Smooth muscle cell (in vitro differentiated cells): ENCODE results near the gene TES. TPM values are rescaled to one million over a fixed set of nuclear protein-coding genes. Genes with fewer than 3 reads are reported as not detected.

Source experiments
- DNase-seq: peaks from one replicate; lab custom pipeline; 2025; ENCODE audit not compliant: unreplicated experiment; lab: John Stamatoyannopoulos, UW
- H2AFZ ChIP-seq: fragments of 200-600 bp; sonication (generic); 2 replicates; pipeline ENCODE4 v1.6.0; 2016; ENCODE audit warnings: antibody characterized with exemption, low read depth, mild to moderate bottlenecking
- H3F3A ChIP-seq: fragments of 200-600 bp; sonication (generic); 2 replicates; pipeline ENCODE4 v1.6.0; 2017; ENCODE audit warnings: antibody characterized with exemption, low read depth
- H3K27ac ChIP-seq: fragments of 200-600 bp; sonication (generic); 2 replicates; pipeline ENCODE4 v1.5.1; 2016; ENCODE audit warnings: low read depth, mild to moderate bottlenecking
- H3K27me3 ChIP-seq: fragments of 200-600 bp; sonication (generic); 2 replicates; pipeline ENCODE4 v1.6.1; 2016; ENCODE audit warnings: low read depth, mild to moderate bottlenecking
- H3K36me3 ChIP-seq: fragments of 200-600 bp; sonication (generic); 2 replicates; pipeline ENCODE4 v1.5.1; 2016; ENCODE audit warnings: low read depth
- H3K4me1 ChIP-seq: fragments of 200-600 bp; sonication (generic); 2 replicates; pipeline ENCODE4 v1.5.1; 2016; ENCODE audit warnings: low read depth
- H3K4me2 ChIP-seq: fragments of 200-600 bp; sonication (generic); 2 replicates; pipeline ENCODE4 v1.6.0; 2016; ENCODE audit warnings: mild to moderate bottlenecking
- H3K4me3 ChIP-seq: fragments of 200-600 bp; sonication (generic); 2 replicates; pipeline ENCODE4 v1.5.1; 2016; ENCODE audit warnings: mild to moderate bottlenecking
- H3K79me2 ChIP-seq: fragments of 200-600 bp; sonication (generic); 2 replicates; pipeline ENCODE4 v1.6.0; 2016; ENCODE audit warnings: low read depth, mild to moderate bottlenecking
- H3K9ac ChIP-seq: fragments of 200-600 bp; sonication (generic); 2 replicates; pipeline ENCODE4 v1.6.0; 2016; ENCODE audit warnings: low read depth
- H3K9me3 ChIP-seq: fragments of 200-600 bp; sonication (generic); replicated peaks from 2 replicates; pipeline ENCODE4 v1.5.1; 2016; ENCODE audit warnings: low read depth
- H4K20me1 ChIP-seq: fragments of 200-600 bp; sonication (generic); 2 replicates; pipeline ENCODE4 v1.6.0; 2016; ENCODE audit warnings: low read depth
- WGBS: methylation state at CpG from one replicate; pipeline ENCODE4 v1.1.7; 2016; ENCODE audit warnings: low lambda C conversion rate; 5-methylcytosine and 5-hydroxymethylcytosine counted together
- polyA plus RNA-seq: library from polyadenylated mRNA; unstranded; fragments of >200 nt; fragmentation: Nextera tagmentation; extraction: Ambion mirVana; gene quantifications from 2 replicates; pipeline ENCODE4 v1.2.1, GENCODE V29; 2016
- total RNA-seq: library from RNA; depleted of rRNA; stranded (reverse); fragments of >200 nt; gene quantifications from 2 replicates; pipeline ENCODE4 v1.2.3, GENCODE V29; 2014
- TF ChIP-seq, protein P1 (sequence below): fragments of 200-600 bp; sonication (generic); IDR thresholded peaks from 2 replicates; pipeline ENCODE4 v1.5.1; 2017; ENCODE audit warnings: borderline replicate concordance, mild to moderate bottlenecking, antibody characterized with exemption; ENCODE audit not compliant: insufficient read depth, poor library complexity, severe bottlenecking

The TES gene
- total and polyA plus RNA-seq, 2 experiments from 2014 or later = 74.6 to 149 TPM

DNA sequence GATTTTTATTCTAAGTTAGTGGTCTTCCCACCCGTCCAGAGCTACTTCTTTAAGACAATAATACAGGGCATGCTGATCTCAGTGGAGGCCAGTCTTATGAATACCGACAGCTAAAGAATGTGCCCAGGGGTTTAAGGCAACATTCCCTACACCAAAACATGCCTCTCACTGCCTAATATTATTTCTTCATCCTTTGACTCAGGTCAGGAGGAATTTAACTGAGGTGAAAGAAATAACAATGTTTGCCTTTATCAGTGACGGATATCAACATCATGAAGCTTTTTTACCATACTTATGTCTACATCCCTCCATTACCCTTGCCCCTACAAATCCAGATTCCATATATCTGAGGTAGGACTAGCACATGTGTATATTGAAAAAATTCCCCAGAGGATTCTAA is 33.3 kb upstream of the TES start:
- H3K9ac ChIP-seq = no peak overlapping the region
- no peaks in the 10 kb centered on the region for H4K20me1 ChIP-seq
- no peaks in the 10 kb centered on the region for H3K36me3 ChIP-seq
- H3K4me1 ChIP-seq = peaks cover 13% of the 10 kb centered on the region
- H3K27me3 ChIP-seq = no peaks in the 10 kb centered on the region
- no peaks in the 10 kb centered on the region for H3F3A ChIP-seq
- no peak overlapping the region for H3K4me3 ChIP-seq
- peak overlapping the region; percentile 24 for H3K27ac ChIP-seq
- peak overlapping the region; percentile 41 for H3K4me2 ChIP-seq
- no peak for DNase-seq
- TF ChIP-seq, protein P1, sequence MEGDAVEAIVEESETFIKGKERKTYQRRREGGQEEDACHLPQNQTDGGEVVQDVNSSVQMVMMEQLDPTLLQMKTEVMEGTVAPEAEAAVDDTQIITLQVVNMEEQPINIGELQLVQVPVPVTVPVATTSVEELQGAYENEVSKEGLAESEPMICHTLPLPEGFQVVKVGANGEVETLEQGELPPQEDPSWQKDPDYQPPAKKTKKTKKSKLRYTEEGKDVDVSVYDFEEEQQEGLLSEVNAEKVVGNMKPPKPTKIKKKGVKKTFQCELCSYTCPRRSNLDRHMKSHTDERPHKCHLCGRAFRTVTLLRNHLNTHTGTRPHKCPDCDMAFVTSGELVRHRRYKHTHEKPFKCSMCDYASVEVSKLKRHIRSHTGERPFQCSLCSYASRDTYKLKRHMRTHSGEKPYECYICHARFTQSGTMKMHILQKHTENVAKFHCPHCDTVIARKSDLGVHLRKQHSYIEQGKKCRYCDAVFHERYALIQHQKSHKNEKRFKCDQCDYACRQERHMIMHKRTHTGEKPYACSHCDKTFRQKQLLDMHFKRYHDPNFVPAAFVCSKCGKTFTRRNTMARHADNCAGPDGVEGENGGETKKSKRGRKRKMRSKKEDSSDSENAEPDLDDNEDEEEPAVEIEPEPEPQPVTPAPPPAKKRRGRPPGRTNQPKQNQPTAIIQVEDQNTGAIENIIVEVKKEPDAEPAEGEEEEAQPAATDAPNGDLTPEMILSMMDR = no peak
- no peaks in the 10 kb centered on the region for H3K9me3 ChIP-seq
- H3K79me2 ChIP-seq = no peaks in the 10 kb centered on the region
- 22% methylated on average over 3 of the region's 3 CpGs for WGBS
- H2AFZ ChIP-seq = peak overlapping the region; percentile 1

DNA sequence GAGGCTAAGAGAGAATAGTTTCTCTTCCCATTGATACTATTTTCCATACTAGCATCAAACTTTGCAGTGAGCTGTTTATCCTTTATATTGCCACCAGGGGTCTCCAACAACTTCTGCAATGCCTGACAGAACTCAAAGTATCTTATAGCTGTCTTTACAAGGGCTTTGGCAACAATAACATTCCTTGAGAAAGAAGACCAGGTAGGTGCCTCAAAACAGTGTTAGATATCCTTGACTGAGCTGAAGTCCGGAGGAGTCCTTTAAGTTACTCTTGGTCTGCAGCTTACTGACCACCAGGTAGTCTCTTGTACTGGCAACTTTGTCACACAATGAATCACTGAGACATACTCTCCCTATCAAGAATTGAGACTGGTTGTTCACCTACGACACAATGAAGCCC is 30.0 kb upstream of the TES start:
- Histone ChIP-seq H3K4me2 (no peak overlapping the region), H3F3A (no peaks in the 10 kb centered on the region)

DNA sequence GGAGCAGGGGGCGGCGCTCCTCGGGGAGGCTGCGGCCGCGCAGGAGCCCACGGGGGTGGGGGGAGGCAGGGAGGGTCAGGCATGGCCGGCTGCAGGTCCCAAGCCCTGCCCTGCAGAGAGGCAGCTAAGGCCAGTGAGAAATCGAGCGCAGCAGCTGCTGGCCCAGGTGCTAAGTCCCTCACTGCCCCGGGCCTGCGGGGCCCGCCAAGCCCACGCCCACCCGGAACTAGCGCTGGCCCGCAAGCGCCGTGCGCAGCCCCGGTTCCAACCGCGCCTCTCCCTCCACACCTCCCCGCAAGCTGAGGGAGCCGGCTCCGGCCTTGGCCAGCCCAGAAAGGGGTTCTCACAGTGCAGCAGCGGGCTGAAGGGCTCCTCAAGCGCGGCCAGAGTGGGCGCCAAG is 28.3 kb upstream of the TES start:
- no peak overlapping the region for H3K4me2 ChIP-seq
- H3K79me2 ChIP-seq = no peaks in the 10 kb centered on the region
- H3K4me1 ChIP-seq = no peaks in the 10 kb centered on the region
- TF ChIP-seq, protein P1 = no peak
- no peak overlapping the region for H3K4me3 ChIP-seq
- no peak overlapping the region for H2AFZ ChIP-seq
- no peak for DNase-seq
- H3K27ac ChIP-seq = no peak overlapping the region
- H4K20me1 ChIP-seq = no peaks in the 10 kb centered on the region
- H3K9ac ChIP-seq = no peak overlapping the region
- H3K36me3 ChIP-seq = no peaks in the 10 kb centered on the region
- WGBS = 94% methylated on average over 18 of the region's 30 CpGs
- H3F3A ChIP-seq = no peaks in the 10 kb centered on the region
- no peaks in the 10 kb centered on the region for H3K9me3 ChIP-seq
- no peaks in the 10 kb centered on the region for H3K27me3 ChIP-seq

More for the DNA sequence above, 30.0 kb upstream of the TES start:
- no peaks in the 10 kb centered on the region for H4K20me1 ChIP-seq
- H3K4me3 ChIP-seq = no peak overlapping the region
- H3K27me3 ChIP-seq = no peaks in the 10 kb centered on the region
- no peak for DNase-seq
- H3K27ac ChIP-seq = no peak overlapping the region
- no peaks in the 10 kb centered on the region for H3K9me3 ChIP-seq
- H3K36me3 ChIP-seq = no peaks in the 10 kb centered on the region
- no peak overlapping the region for H2AFZ ChIP-seq
- H3K9ac ChIP-seq = no peak overlapping the region
- WGBS = 63% methylated on average over 2 of the region's 2 CpGs
- TF ChIP-seq, protein P1 = peak; percentile 69
- H3K4me1 ChIP-seq = peaks cover 10% of the 10 kb centered on the region
- H3K79me2 ChIP-seq = no peaks in the 10 kb centered on the region

DNA sequence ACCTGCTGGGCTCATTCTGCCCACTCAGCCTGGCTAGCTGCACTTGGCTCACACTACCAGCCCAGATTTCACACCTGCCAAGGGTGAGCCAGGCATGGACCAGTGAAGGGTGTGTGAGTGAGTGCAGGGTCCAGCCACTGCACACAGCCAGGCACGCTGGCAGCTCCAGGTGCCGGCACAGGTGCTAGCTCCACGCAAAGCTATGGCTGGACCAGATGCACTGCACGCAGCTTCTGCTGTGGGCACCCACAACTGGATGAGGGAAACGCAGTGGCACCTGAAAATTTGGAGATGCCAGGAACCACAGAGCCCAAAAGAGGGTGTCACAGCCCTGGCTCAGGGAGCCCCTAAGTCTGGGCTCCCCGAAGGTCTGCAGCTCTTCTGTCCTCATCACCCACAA is 24.9 kb upstream of the TES start:
- Histone ChIP-seq H3K27ac (no peak overlapping the region), H3K79me2 (no peaks in the 10 kb centered on the region), H3F3A (no peaks in the 10 kb centered on the region), H3K9ac (no peak overlapping the region), H3K4me2 (no peak overlapping the region), H3K4me3 (no peak overlapping the region), H3K36me3 (no peaks in the 10 kb centered on the region), H3K27me3 (no peaks in the 10 kb centered on the region), H3K9me3 (no peaks in the 10 kb centered on the region), H4K20me1 (no peaks in the 10 kb centered on the region), H3K4me1 (no peaks in the 10 kb centered on the region), H2AFZ (no peak overlapping the region)
- no peak for DNase-seq
- TF ChIP-seq, protein P1 = no peak
- WGBS = 97% methylated on average over 6 of the region's 6 CpGs
